Vagina (tissue), 2 donors: ENCODE measurements around the gene CCDC63. TPM values are rescaled to one million over a fixed set of nuclear protein-coding genes. Genes with fewer than 3 reads are reported as not detected.

ENCODE experiments used
- DNase-seq, 2 donors: peaks; one replicate each; pipeline ENCODE4 v3.0.0-alpha.2; 2017; ENCODE audit errors: extremely low spot score in 2 of 2
- H3K27ac ChIP-seq: fragments of 200-600 bp; sonication (generic); one replicate; pipeline ENCODE4 v1.5.1; 2019
- H3K27me3 ChIP-seq: fragments of 200-600 bp; sonication (generic); one replicate; pipeline ENCODE4 v1.5.1; 2019
- H3K36me3 ChIP-seq, 2 donors: fragments of 200-600 bp; sonication (generic); one replicate each; pipeline ENCODE4 v1.5.1; 2017 to 2019
- H3K4me1 ChIP-seq: fragments of 200-600 bp; sonication (generic); one replicate; pipeline ENCODE4 v1.5.1; 2019
- H3K4me3 ChIP-seq, 2 donors: fragments of 200-600 bp; sonication (generic); 1 replicate in 1 of 2; 2 replicates in 1 of 2; pipeline ENCODE4 v1.5.1; 2016 to 2019
- H3K9me3 ChIP-seq: fragments of 200-600 bp; sonication (generic); one replicate; pipeline ENCODE4 v1.5.1; 2019
- CTCF ChIP-seq, 3 experiments: fragments of 450-650 bp in 2 of 3; fragments of 200-600 bp in 1 of 3; sonication (generic) in 1 of 3; IDR thresholded peaks; one replicate each; pipeline ENCODE4 v1.5.1; 2017 to 2019; ENCODE audit warnings: antibody characterized with exemption in 3 of 3, mild to moderate bottlenecking in 2 of 3, moderate library complexity in 2 of 3
- POLR2A ChIP-seq, 2 donors: fragments of 450-650 bp; IDR thresholded peaks; one replicate each; pipeline ENCODE4 v1.6.1; 2017; ENCODE audit warnings: antibody characterized with exemption in 2 of 2, mild to moderate bottlenecking in 2 of 2, moderate library complexity in 2 of 2
- POLR2AphosphoS5 ChIP-seq, 2 donors: sonication (generic); formaldehyde crosslinking; IDR thresholded peaks; one replicate each; pipeline ENCODE4 v1.9.0; 2017; ENCODE audit warnings: antibody characterized with exemption in 2 of 2, mild to moderate bottlenecking in 2 of 2, low read depth in 1 of 2; ENCODE audit not compliant: insufficient read depth in 1 of 2
- intact Hi-C: fragments of 100-400 bp; cut with DNase I; formaldehyde crosslinking; loops from one replicate; pipeline ENCODE4 v1.15.1; 2023
- total RNA-seq: library from RNA; depleted of rRNA; stranded (reverse); fragments of >200 nt; gene quantifications from one replicate; pipeline ENCODE4 v1.2.3, GENCODE V29; 2016

CCDC63 gene
- total RNA-seq, 1 donor from 2014 or later, result not detected

- intact Hi-C loops, result no loop called here
- no peaks in the 10 kb centered on the region for H3K9me3 ChIP-seq
- no peak overlapping the region for H3K27ac ChIP-seq
- no peak overlapping the region for H3K4me3 ChIP-seq
- no peaks in the 10 kb centered on the region for H3K27me3 ChIP-seq
- TF ChIP-seq POLR2A (IDR thresholded peaks at IDR 0.05) (no peak), POLR2AphosphoS5 (IDR thresholded peaks at IDR 0.05; ENCODE audit: insufficient read depth in 1 of 2, low read depth in 1 of 2) (no peak), CTCF (IDR thresholded peaks at IDR 0.05) (no peak)
- no peaks in the 10 kb centered on the region for H3K4me1 ChIP-seq
- DNase-seq, result no peak
- H3K36me3 ChIP-seq, result no peaks in the 10 kb centered on the region
Observed at GRCh38 chr12:110901401-110901800, 54.6 kb downstream of the CCDC63 start.

- H3K9me3 ChIP-seq, result no peaks in the 10 kb centered on the region
- TF ChIP-seq POLR2A (IDR thresholded peaks at IDR 0.05), result no peak
- no peak for TF ChIP-seq CTCF (IDR thresholded peaks at IDR 0.05)
- TF ChIP-seq POLR2AphosphoS5 (IDR thresholded peaks at IDR 0.05; ENCODE audit: insufficient read depth in 1 of 2, low read depth in 1 of 2), result no peak
- intact Hi-C loops, result no loop called here
Observed at GRCh38 chr12:110903511-110903910, 56.7 kb downstream of the CCDC63 start.

GRCh38 chr12:110906083-110906482, 59.3 kb downstream of the CCDC63 start:
- no peak for TF ChIP-seq CTCF (IDR thresholded peaks at IDR 0.05)
- TF ChIP-seq POLR2AphosphoS5 (IDR thresholded peaks at IDR 0.05; ENCODE audit: insufficient read depth in 1 of 2, low read depth in 1 of 2), result no peak
- TF ChIP-seq POLR2A (IDR thresholded peaks at IDR 0.05), result no peak
- no peak for DNase-seq
- no peak overlapping the region for H3K4me3 ChIP-seq
- intact Hi-C loops, result no loop called here
- no peaks in the 10 kb centered on the region for H3K27me3 ChIP-seq
- no peaks in the 10 kb centered on the region for H3K4me1 ChIP-seq
- no peak overlapping the region for H3K27ac ChIP-seq
- H3K9me3 ChIP-seq, result no peaks in the 10 kb centered on the region
- H3K36me3 ChIP-seq, result no peaks in the 10 kb centered on the region

More at GRCh38 chr12:110903511-110903910, 56.7 kb downstream of the CCDC63 start:
- no peak overlapping the region for H3K27ac ChIP-seq
- no peaks in the 10 kb centered on the region for H3K36me3 ChIP-seq
- H3K4me3 ChIP-seq, result no peak overlapping the region
- H3K27me3 ChIP-seq, result no peaks in the 10 kb centered on the region
- DNase-seq, result no peak
- H3K4me1 ChIP-seq, result no peaks in the 10 kb centered on the region

GRCh38 chr12:110906516-110906915, 59.7 kb downstream of the CCDC63 start:
- Histone ChIP-seq H3K4me1 (no peaks in the 10 kb centered on the region), H3K27ac (no peak overlapping the region), H3K27me3 (no peaks in the 10 kb centered on the region), H3K9me3 (no peaks in the 10 kb centered on the region), H3K4me3 (no peak overlapping the region), H3K36me3 (no peaks in the 10 kb centered on the region)
- DNase-seq, result no peak
- TF ChIP-seq POLR2AphosphoS5 (IDR thresholded peaks at IDR 0.05; ENCODE audit: insufficient read depth in 1 of 2, low read depth in 1 of 2) (no peak), POLR2A (IDR thresholded peaks at IDR 0.05) (no peak), CTCF (IDR thresholded peaks at IDR 0.05) (no peak)
- intact Hi-C loops, result no loop called here

GRCh38 chr12:110906985-110907384, 60.2 kb downstream of the CCDC63 start:
- Histone ChIP-seq H3K4me3 (no peak overlapping the region), H3K9me3 (no peaks in the 10 kb centered on the region), H3K27ac (no peak overlapping the region), H3K27me3 (no peaks in the 10 kb centered on the region), H3K36me3 (no peaks in the 10 kb centered on the region), H3K4me1 (no peaks in the 10 kb centered on the region)
- no peak for TF ChIP-seq POLR2AphosphoS5 (IDR thresholded peaks at IDR 0.05; ENCODE audit: insufficient read depth in 1 of 2, low read depth in 1 of 2)
- no peak for DNase-seq
- intact Hi-C loops, result no loop called here
